Endothelial cell of coronary artery (primary cell): ENCODE data around the gene ZBTB32. TPM values are rescaled to one million over a fixed set of nuclear protein-coding genes. Genes with fewer than 3 reads are reported as not detected.

Source experiments
- total RNA-seq: library from RNA; depleted of rRNA; stranded (reverse); fragments of >200 nt; gene quantifications from 2 replicates; pipeline ENCODE4 v1.2.3, GENCODE V29; 2014

ZBTB32 gene, protein sequence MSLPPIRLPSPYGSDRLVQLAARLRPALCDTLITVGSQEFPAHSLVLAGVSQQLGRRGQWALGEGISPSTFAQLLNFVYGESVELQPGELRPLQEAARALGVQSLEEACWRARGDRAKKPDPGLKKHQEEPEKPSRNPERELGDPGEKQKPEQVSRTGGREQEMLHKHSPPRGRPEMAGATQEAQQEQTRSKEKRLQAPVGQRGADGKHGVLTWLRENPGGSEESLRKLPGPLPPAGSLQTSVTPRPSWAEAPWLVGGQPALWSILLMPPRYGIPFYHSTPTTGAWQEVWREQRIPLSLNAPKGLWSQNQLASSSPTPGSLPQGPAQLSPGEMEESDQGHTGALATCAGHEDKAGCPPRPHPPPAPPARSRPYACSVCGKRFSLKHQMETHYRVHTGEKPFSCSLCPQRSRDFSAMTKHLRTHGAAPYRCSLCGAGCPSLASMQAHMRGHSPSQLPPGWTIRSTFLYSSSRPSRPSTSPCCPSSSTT
- not detected in 2 replicates for total RNA-seq

DNA sequence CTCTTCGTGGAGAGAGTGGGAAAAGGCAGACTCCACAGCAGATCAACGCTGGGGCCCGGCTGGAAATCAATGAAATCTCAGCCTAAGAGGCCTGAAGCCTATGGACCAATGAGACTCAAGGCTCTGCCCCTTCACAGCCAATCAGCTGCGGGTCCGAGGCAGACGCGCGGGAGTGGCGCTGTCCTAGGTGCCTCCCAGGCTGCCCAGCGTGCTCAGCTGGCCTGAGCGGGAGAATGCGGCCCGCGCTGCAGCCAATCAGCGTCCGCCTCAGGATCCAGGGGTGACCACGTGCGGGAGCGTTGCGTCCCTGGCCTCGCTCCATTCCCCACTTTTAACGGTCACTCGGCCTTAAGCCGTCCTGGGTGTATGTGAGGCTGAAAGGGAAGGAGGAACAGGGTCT lies at the start of gene ZBTB32:
ZBTB32 (plus strand) TSS at position 341 of the 400 bp plus-strand sequence. CDS start 10,069 bp downstream, outside the sequence.

DNA sequence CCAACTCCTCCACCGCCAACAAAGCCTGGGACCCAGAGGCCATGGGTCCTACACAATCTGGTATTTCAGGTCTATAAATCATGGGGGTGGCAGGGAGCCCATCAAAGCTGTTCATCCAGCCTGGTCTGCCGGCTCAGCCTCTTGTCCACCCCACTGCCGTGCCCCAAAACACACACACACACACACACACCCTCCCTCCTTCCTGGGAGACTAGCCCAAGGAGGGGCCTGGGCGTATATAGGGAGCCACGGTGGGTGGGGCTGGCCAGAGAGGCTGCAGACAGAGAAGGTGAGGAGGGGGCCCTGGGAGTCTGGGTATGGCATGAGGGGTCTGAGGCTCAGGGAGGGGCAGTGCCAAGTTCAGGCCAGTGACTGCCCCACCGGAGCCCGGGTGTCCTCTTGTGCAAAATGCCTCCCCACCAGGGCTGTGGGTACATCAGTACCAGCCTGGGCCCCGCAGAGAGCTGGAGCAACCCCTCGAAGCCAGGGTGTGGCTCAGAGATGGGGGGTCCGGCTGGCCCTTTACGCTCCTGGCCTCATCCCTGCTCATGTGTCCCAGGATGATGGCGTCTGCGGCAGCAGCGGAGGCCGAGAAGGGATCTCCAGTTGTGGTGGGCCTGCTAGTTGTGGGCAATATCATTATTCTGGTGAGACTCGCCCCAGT lies 38.0 kb upstream of the ZBTB32 start, which contains the start of gene UPK1A:
UPK1A (plus strand) TSS at position 267 of the 663 bp plus-strand sequence; CDS start at position 563, 296 bp downstream.

DNA sequence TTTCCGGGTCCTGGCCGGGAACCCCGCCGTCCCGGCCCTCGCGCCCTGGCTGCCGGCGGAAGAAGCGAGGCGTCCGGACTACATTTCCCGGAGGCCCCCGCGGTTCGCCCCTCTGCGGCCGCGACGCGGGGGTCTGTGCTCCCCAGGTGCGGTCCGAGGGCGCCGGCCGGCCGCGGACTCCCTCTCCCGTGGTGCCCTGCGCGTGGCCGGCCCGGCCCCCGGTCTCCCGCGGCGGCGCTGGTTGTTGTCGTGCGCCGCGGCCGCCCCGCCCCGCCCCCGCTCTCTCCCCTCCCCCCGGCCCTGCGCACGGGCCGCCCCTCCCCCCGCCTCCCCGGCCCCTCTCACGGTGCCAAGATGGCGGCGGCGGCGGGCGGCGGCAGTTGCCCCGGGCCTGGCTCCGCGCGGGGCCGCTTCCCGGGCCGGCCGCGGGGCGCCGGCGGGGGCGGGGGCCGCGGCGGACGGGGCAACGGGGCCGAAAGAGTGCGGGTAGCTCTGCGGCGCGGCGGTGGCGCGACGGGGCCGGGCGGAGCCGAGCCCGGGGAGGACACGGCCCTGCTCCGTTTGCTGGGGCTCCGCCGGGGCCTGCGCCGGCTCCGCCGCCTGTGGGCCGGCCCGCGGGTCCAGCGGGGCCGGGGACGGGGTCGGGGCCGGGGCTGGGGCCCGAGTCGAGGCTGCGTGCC lies 13.4 kb downstream of the ZBTB32 start, which contains the start of gene KMT2B:
KMT2B (plus strand) TSS at position 339 of the 680 bp plus-strand sequence; CDS start at position 355, 16 bp downstream.

DNA sequence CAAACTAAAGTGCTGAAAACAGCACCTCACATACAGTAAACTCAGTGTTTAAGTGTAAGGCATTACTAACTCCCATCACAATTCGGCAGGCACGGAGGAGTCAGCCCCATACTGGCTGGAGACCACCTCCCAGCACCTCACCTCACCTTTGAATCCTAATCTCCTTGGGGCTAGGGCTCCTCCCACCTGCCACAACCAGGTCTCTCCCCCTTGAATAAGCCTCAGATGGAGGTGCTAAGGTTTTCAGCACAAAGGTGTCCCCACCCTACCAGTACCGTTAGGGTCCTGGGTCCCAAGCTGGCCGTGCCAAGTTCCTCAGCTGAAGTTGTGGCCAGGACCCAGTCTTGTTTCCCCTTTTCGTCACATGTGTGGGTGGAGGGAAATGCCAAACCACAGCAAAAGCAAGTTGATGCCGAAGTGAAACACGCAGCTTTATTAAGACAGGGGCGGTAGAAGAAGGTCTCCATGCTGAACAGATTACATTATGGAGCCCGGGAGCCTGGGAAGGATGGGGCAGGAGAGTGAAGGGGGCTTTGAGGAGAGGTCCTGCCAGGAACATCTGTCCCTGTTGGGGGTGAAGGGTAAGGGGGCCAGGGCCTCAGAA lies 37.9 kb downstream of the ZBTB32 start, which contains the start of gene IGFLR1:
IGFLR1 (minus strand) TSS at position 332 of the 604 bp plus-strand sequence. CDS start 1,272 bp downstream, outside the sequence.

DNA sequence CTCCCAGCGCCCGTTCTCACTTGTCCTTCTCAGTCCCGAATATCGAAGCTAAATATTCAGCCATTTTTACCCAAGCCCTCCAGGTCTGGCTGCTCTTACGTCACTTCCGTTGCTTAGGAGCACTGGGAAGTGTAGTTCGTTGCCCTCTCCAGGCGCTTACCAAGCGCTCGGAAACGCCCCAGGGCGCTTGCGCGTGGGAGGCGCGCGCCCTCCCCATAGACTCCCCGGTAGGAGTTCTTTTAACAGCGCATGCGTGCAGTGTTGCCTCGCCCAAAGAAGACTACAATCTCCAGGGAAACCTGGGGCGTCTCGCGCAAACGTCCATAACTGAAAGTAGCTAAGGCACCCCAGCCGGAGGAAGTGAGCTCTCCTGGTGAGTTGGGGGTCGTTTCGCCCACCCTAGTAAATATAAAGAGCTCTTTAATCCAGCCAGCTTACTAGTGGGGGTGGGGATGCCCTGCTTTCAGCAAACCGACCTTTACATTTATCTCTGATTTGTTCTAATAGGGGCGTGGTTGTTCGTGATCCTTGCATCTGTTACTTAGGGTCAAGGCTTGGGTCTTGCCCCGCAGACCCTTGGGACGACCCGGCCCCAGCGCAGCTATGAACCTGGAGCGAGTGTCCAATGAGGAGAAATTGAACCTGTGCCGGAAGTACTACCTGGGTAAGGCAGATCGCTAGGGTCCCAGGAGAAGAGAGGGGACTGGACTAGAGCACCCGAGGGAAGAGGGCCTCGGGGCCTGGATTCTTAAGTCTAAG lies 41.1 kb downstream of the ZBTB32 start, which contains the start of the genes PSENEN and U2AF1L4:
PSENEN (plus strand) TSS at position 324 of the 759 bp plus-strand sequence; CDS start at position 604, 280 bp downstream.
U2AF1L4 (minus strand) TSS at position 91 of the 759 bp plus-strand sequence; CDS start at position 64, 27 bp downstream.

DNA sequence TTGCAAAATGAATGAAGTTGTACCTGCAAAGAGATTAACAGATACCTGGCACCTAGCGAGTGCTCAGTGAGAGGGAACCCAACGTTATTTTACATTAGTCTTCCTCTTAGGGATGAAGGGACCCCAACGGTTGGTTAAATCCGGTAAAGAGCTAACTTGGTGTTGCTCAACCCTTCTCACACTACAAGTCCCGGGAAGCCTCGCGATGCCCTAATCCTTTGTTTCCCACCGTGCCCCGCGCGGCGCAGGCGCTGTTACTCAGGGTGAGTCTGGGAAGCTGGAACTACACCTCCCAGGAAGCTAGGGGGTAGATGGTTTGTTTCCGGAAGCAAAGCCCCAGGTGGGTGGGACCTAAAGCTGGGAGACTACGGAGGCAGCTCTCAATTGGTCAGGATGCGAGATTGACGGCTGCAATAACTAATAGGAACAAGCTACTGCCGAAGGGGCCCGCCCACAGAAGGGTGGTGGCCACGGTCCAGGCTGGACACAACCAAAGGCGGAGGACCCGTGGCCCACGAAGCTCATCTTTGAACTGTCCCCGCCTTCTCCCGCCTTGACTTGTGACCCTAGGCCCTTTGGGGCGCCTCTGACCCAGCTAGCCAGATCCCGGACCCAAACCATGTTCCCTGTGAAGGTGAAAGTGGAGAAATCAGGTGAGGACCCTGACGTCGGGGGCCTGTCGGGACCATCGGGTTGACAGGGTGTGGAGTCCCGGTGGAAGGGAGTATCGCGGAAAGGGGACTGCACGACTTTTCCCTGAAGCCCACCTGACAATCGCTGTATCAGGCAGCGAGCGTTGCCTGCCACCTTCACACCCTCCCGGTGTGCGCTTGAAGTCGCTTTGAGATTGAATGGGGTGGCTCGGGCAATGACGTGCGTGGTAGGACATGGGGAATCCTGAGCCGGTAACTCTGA lies 44.0 kb downstream of the ZBTB32 start, which contains the start of gene LIN37:
LIN37 (plus strand) TSS at position 471 of the 915 bp plus-strand sequence; CDS start at position 620, 149 bp downstream.

DNA sequence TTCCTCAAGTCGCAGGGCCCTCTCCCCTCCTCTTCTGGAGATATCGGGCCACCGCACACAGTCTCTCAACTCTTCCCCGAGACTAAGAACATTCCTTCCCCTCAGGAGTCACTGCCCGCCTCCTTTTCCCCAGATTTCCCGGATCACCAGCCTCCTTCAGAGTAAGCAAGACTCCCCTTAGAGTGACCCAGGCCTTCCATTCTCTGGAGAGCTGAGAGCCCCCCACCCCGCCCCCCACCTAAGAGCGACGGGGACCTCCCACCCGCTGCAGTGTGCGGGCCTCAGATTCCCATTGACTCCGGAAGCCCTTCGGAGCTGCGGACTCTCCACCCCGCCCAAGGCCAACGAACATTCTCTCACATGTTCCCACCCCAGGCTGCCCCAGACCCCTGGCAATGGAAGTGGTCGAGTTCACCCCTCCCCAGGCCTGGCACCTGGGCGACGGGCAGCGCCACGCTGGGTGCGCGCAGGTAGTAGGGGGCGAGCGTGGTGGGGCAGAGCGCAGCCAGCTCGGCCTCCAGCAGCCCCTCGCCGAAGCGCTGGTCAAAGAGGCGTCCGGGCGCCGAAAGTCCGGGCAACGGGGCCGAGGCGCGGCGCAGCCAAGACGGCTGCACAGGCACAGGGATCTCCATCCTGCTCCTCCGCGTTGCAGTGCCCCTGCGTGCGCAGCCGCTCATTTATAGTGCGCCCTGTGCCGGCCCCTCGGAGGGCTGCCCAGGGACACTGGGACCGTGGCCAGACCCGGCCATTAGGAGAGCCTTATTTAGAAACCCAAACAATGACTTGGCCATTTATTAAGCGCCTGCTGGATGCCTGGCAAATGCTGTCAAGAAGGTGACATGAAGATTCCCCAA lies 52.2 kb downstream of the ZBTB32 start, which contains the start of gene HSPB6:
HSPB6 (minus strand) TSS at position 653 of the 854 bp plus-strand sequence; CDS start at position 632, 21 bp downstream.

DNA sequence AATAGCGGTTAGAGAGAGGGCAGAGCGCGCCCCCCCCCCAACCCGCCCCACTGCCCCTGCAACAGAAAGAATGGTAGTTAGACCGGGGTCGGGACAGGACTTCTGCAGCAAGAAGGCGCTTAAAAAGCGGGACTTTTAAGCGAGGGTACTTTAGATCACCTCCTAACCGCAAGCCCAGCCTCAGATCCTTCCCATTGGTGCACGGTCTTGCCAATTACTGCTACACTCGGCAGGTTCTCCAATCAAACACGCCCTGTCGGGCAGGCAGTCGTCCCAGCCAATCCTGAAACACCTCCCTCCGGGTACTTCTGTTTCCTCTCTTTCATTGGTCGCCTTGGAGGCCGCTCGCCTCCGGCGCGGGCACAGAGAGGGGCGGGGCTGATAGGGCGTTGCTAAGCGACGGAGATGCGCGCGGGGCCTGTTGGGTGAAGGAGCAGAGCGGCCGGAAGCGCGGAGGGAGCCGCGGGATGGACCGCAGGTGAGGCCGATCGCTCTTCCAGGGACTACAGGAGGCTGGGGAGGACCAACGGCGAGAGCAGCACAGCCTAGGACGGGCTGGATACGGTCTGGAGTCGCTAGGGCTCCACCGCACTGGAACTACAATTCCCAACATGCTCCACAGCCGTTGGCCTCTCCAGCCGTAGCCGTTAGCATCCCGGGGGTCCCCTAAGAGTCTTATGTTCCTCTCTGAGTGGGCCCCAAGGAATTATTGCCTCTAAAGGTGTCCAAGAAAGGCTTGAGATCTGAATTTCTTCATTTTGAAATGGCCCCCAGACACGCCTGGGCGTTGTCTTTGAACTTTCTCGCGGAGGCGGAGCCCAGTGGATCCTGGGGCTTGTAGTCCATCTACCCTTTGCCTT lies 53.6 kb downstream of the ZBTB32 start, which contains the start of gene PROSER3:
PROSER3 (plus strand) TSS at position 428 of the 860 bp plus-strand sequence; CDS start at position 468, 40 bp downstream.

Other genes with a start within 250 kb of the ZBTB32 start
- not detected in 2 replicates for gene KRTDAP, start 214.1 kb upstream of the ZBTB32 start, total RNA-seq
- not detected in 2 replicates for gene DMKN, start 190.9 kb upstream of the ZBTB32 start, total RNA-seq
- gene SBSN, start 176.2 kb upstream of the ZBTB32 start, total RNA-seq: 0.09 TPM in 1 of 2 replicates, not detected in the other
- not detected in 2 replicates for gene GAPDHS, start 171.1 kb upstream of the ZBTB32 start, total RNA-seq
- gene TMEM147, start 158.9 kb upstream of the ZBTB32 start, total RNA-seq: 72.9 and 73.4 TPM in 2 replicates
- not detected in 2 replicates for gene ATP4A, start 140.9 kb upstream of the ZBTB32 start, total RNA-seq
- not detected in 2 replicates for gene PMIS2, start 118.4 kb upstream of the ZBTB32 start, total RNA-seq
- gene HAUS5, start 91.8 kb upstream of the ZBTB32 start, total RNA-seq: 6.5 and 6.7 TPM in 2 replicates
- gene RBM42, start 75.5 kb upstream of the ZBTB32 start, total RNA-seq: 35.3 and 36.1 TPM in 2 replicates
- gene ETV2, start 62.8 kb upstream of the ZBTB32 start, total RNA-seq: 0.09 and 0.18 TPM in 2 replicates
- 365 and 476 TPM in 2 replicates for gene COX6B1, start 56.2 kb upstream of the ZBTB32 start, total RNA-seq
- not detected in 2 replicates for gene UPK1A, start 38.0 kb upstream of the ZBTB32 start, total RNA-seq
- gene KMT2B, start 13.4 kb downstream of the ZBTB32 start, total RNA-seq: 6.2 and 8.8 TPM in 2 replicates
- 0.09 and 1.3 TPM in 2 replicates for gene IGFLR1, start 37.9 kb downstream of the ZBTB32 start, total RNA-seq
- gene U2AF1L4, start 40.9 kb downstream of the ZBTB32 start, total RNA-seq: 2.9 and 4.8 TPM in 2 replicates
- gene PSENEN, start 41.1 kb downstream of the ZBTB32 start, total RNA-seq: 10.3 and 18.1 TPM in 2 replicates
- 4.0 and 9.5 TPM in 2 replicates for gene LIN37, start 44.0 kb downstream of the ZBTB32 start, total RNA-seq
- gene HSPB6, start 52.5 kb downstream of the ZBTB32 start, total RNA-seq: 0.09 and 2.8 TPM in 2 replicates
- gene PROSER3, start 53.6 kb downstream of the ZBTB32 start, total RNA-seq: 2.2 and 2.3 TPM in 2 replicates
- gene ARHGAP33, start 71.0 kb downstream of the ZBTB32 start, total RNA-seq: 1.3 and 1.4 TPM in 2 replicates
- not detected in 2 replicates for gene PRODH2, start 108.3 kb downstream of the ZBTB32 start, total RNA-seq
- not detected in 2 replicates for gene NPHS1, start 147.9 kb downstream of the ZBTB32 start, total RNA-seq
- gene KIRREL2, start 152.4 kb downstream of the ZBTB32 start, total RNA-seq: under 0.01 TPM in 1 of 2 replicates, not detected in the other
- gene APLP1, start 164.0 kb downstream of the ZBTB32 start, total RNA-seq: 3.4 TPM in 2 replicates
- 2.8 and 3.2 TPM in 2 replicates for gene NFKBID, start 196.0 kb downstream of the ZBTB32 start, total RNA-seq
- gene HCST, start 198.0 kb downstream of the ZBTB32 start, total RNA-seq: 0.47 TPM in 1 of 2 replicates, not detected in the other
- not detected in 2 replicates for gene TYROBP, start 203.7 kb downstream of the ZBTB32 start, total RNA-seq
- 1.5 and 2.8 TPM in 2 replicates for gene LRFN3, start 231.8 kb downstream of the ZBTB32 start, total RNA-seq